Glomerular endothelial cell (primary cell): ENCODE data around the gene DNAJB5. TPM values are rescaled to one million over a fixed set of nuclear protein-coding genes. Genes with fewer than 3 reads are reported as not detected.
"Not testable (repeated sequence)": the region's sequence is repeated elsewhere in the genome, so short reads cannot be mapped to it uniquely, and the experiment has no call there.

Experiments used
- DNase-seq: peaks from one replicate; pipeline ENCODE4 v3.0.0-alpha.2; 2011; ENCODE audit warnings: low read depth, low spot score; ENCODE audit errors: extremely low read depth
- total RNA-seq: library from RNA; depleted of rRNA; stranded (reverse); fragments of >200 nt; gene quantifications from 2 replicates; pipeline ENCODE4 v1.2.3, GENCODE V29; 2015

DNAJB5 gene
- total RNA-seq, result 14.1 and 17.6 TPM in 2 replicates

GRCh38 chr9:34989003-34989945 lies at the start of gene DNAJB5:
DNAJB5 (plus strand) TSS chr9:34989745; CDS start chr9:34990631, 886 bp downstream.
- peak; percentile 98 for DNase-seq

- not testable (repeated sequence) for DNase-seq
Measured at GRCh38 chr9:34939989-34940388, 49.6 kb upstream of the DNAJB5 start.

GRCh38 chr9:34948451-34948850 lies 41.1 kb upstream of the DNAJB5 start:
- no peak for DNase-seq

- no peak for DNase-seq
Measured at GRCh38 chr9:34954225-34954624, 35.3 kb upstream of the DNAJB5 start.

GRCh38 chr9:34956066-34956465 lies 33.5 kb upstream of the DNAJB5 start:
- not testable (repeated sequence) for DNase-seq

- no peak for DNase-seq
Measured at GRCh38 chr9:34956648-34957047, 32.9 kb upstream of the DNAJB5 start.

- no peak for DNase-seq
Measured at GRCh38 chr9:34957492-34958410, 31.8 kb upstream of the DNAJB5 start, which contains the start of gene PHF24. PHF24 (plus strand) TSS chr9:34958285; CDS start chr9:34971299, 13,014 bp downstream.

- DNase-seq, result no peak
Measured at GRCh38 chr9:34958411-34958982, 31.0 kb upstream of the DNAJB5 start.

- no peak for DNase-seq
Measured at GRCh38 chr9:34959461-34959860, 30.1 kb upstream of the DNAJB5 start.

- DNase-seq, result peak; percentile 25
Measured at GRCh38 chr9:34961574-34962490, 27.7 kb upstream of the DNAJB5 start.

GRCh38 chr9:34962546-34962945 lies 27.0 kb upstream of the DNAJB5 start:
- no peak for DNase-seq

GRCh38 chr9:34963552-34963951 lies 26.0 kb upstream of the DNAJB5 start:
- no peak for DNase-seq

GRCh38 chr9:34964458-34964857 lies 25.1 kb upstream of the DNAJB5 start:
- no peak for DNase-seq

- no peak for DNase-seq
Measured at GRCh38 chr9:34971146-34971811, 18.3 kb upstream of the DNAJB5 start.

- DNase-seq, result no peak
Measured at GRCh38 chr9:34974664-34975063, 14.9 kb upstream of the DNAJB5 start.

GRCh38 chr9:34976441-34976840 lies 13.1 kb upstream of the DNAJB5 start:
- DNase-seq, result no peak

- DNase-seq, result no peak
Measured at GRCh38 chr9:34976992-34977391, 12.6 kb upstream of the DNAJB5 start.

- DNase-seq, result no peak
Measured at GRCh38 chr9:34980181-34980761, 9.3 kb upstream of the DNAJB5 start.

- no peak for DNase-seq
Measured at GRCh38 chr9:34982361-34982760, 7.2 kb upstream of the DNAJB5 start.
